Astrocyte of the cerebellum (primary cell): ENCODE results near the gene GSG1L.

Source experiments
- DNase-seq: peaks from one replicate; pipeline ENCODE4 v3.0.0-alpha.2; 2011; ENCODE audit warnings: low read depth
- H3K4me3 ChIP-seq: 2 replicates; pipeline ENCODE4 v1.5.1; 2011; ENCODE audit warnings: mild to moderate bottlenecking, low read depth, low read length, moderate library complexity
- CTCF ChIP-seq: IDR thresholded peaks from 2 replicates; pipeline ENCODE4 v1.5.1; 2012; ENCODE audit warnings: low read length, low read depth, moderate library complexity, mild to moderate bottlenecking; ENCODE audit errors: missing control alignments
- in situ Hi-C: cut with HindIII; loops from 2 replicates; pipeline ENCODE4 v1.10.0; 2017; ENCODE audit warnings: low sequenced_read_pairs

GSG1L gene

GRCh38 chr16:28101533-28101890, 38.0 kb upstream of the GSG1L start:
- no peak overlapping the region for H3K4me3 ChIP-seq
- in situ Hi-C loops = no loop called here
- no peak for TF ChIP-seq CTCF
- DNase-seq = no peak

- DNase-seq = no peak
- H3K4me3 ChIP-seq = no peak overlapping the region
- TF ChIP-seq CTCF = no peak
- in situ Hi-C loops = no loop called here
Observed at GRCh38 chr16:28100810-28101532, 37.5 kb upstream of the GSG1L start.

- H3K4me3 ChIP-seq = no peak overlapping the region
- DNase-seq = no peak
- in situ Hi-C loops = no loop called here
- no peak for TF ChIP-seq CTCF
Observed at GRCh38 chr16:28098959-28099945, 35.7 kb upstream of the GSG1L start.

- DNase-seq = no peak
- H3K4me3 ChIP-seq = no peak overlapping the region
- TF ChIP-seq CTCF = no peak
- in situ Hi-C loops = no loop called here
Observed at GRCh38 chr16:28098171-28098958, 34.9 kb upstream of the GSG1L start.

GRCh38 chr16:28096983-28097899, 33.7 kb upstream of the GSG1L start:
- no peak overlapping the region for H3K4me3 ChIP-seq
- in situ Hi-C loops = no loop called here
- TF ChIP-seq CTCF = no peak
- no peak for DNase-seq
